SH-SY5Y (cell line): ENCODE results near the gene NME9.

Experiments
- GATA2 ChIP-seq: IDR thresholded peaks from 2 replicates; pipeline ENCODE4 v1.6.1; 2011; ENCODE audit warnings: mild to moderate bottlenecking, low read depth, low read length
- GATA3 ChIP-seq: IDR thresholded peaks from 2 replicates; pipeline ENCODE4 v1.6.1; 2011; ENCODE audit warnings: low read depth, mild to moderate bottlenecking, low read length, moderate library complexity

DNA sequence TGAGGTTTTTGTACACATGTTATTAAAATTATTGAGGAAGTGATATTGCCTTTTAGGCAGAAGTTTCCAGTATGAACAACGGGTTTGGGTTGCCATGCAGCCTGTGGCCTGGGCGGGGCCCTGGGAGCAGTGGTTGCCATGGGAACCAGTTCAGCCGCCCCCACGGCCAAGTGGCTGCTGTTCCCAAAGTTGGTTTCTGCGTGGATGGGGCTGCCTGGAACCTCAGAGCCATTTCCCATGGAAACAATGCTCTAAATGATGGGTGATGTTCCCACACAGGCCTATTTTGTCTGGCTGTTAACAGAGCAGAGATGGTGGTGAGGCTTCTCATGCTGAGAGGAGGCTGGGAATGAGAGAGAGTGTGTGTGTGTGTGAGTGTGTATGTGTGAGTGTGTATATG, 38.3 kb upstream of the NME9 start:
- no peak for TF ChIP-seq GATA2
- TF ChIP-seq GATA3 = no peak
